ENCODE measurements around the gene PDZD7. TPM values are rescaled to one million over a fixed set of nuclear protein-coding genes. Genes with fewer than 3 reads are reported as not detected.

PDZD7 gene
- polyA plus RNA-seq, 1 of the 3 experiments (the other 2 are of a cell fraction), result 1.9 TPM

GRCh38 chr10:100972904-100973535 is 57.9 kb downstream of the PDZD7 start:
- Histone ChIP-seq H3F3A (replicated peaks; ENCODE audit: insufficient read depth) (peaks cover 3% of the 10 kb centered on the region), H3K4me3 (ENCODE audit: low read depth in 2 of 2, low read length in 1 of 2) (no peak overlapping the region), H2AFZ (ENCODE audit: low read depth) (no peak overlapping the region), H3K27me3 (ENCODE audit: insufficient read depth) (no peaks in the 10 kb centered on the region), H3K9ac (no peak overlapping the region), H3K9me3 (no peaks in the 10 kb centered on the region), H3K27ac (ENCODE audit: low read depth in 2 of 2, low read length in 1 of 2) (no peak overlapping the region), H3K79me2 (ENCODE audit: insufficient read depth) (no peaks in the 10 kb centered on the region), H3K4me1 (ENCODE audit: control insufficient read depth in 1 of 2, insufficient read depth in 2 of 2, low read depth in 1 of 2, low read length in 1 of 2) (peaks cover 4 to 19% of the 10 kb centered on the region in 2 experiments; a peak in 2 of 4 replicates), H3K9me2 (no peaks in the 10 kb centered on the region), H3K36me3 (replicated peaks in 1 of 2; ENCODE audit: control insufficient read depth in 1 of 2, insufficient read depth in 2 of 2, low read length in 1 of 2) (no peaks in the 10 kb centered on the region), H3K4me2 (no peak overlapping the region), H4K20me1 (ENCODE audit: insufficient read depth) (no peaks in the 10 kb centered on the region)
- no peak for TF ChIP-seq JUND (IDR thresholded peaks at IDR 0.05)
- POLR2A ChIA-PET, result no interaction called here
- 94% methylated on average over 5 of the region's 6 CpGs for WGBS (ENCODE audit: low lambda C conversion rate)
- CTCF ChIA-PET, result interaction anchor here (0.6 to 1.4 kb wide), 4 partner anchors 24 to 49 kb away, joined by 3 to 4 read pairs (median 3); no protein-coding TSS in a partner anchor
- DNase-seq, result no peak

- Histone ChIP-seq H3K4me3 (ENCODE audit: low read depth in 2 of 2, low read length in 1 of 2) (no peak overlapping the region), H3K79me2 (ENCODE audit: insufficient read depth) (no peaks in the 10 kb centered on the region), H3F3A (replicated peaks; ENCODE audit: insufficient read depth) (peaks cover 3% of the 10 kb centered on the region), H3K9ac (no peak overlapping the region), H3K4me2 (no peak overlapping the region), H3K36me3 (replicated peaks in 1 of 2; ENCODE audit: control insufficient read depth in 1 of 2, insufficient read depth in 2 of 2, low read length in 1 of 2) (no peaks in the 10 kb centered on the region), H3K9me2 (no peaks in the 10 kb centered on the region), H3K4me1 (ENCODE audit: control insufficient read depth in 1 of 2, insufficient read depth in 2 of 2, low read depth in 1 of 2, low read length in 1 of 2) (peaks cover 4 to 19% of the 10 kb centered on the region in 2 experiments; a peak in 2 of 4 replicates), H4K20me1 (ENCODE audit: insufficient read depth) (no peaks in the 10 kb centered on the region), H3K27ac (ENCODE audit: low read depth in 2 of 2, low read length in 1 of 2) (no peak overlapping the region), H2AFZ (ENCODE audit: low read depth) (no peak overlapping the region), H3K9me3 (no peaks in the 10 kb centered on the region), H3K27me3 (ENCODE audit: insufficient read depth) (no peaks in the 10 kb centered on the region)
- POLR2A ChIA-PET, result interaction anchor here (0.9 kb wide), 1 partner anchor 9 kb away, joined by 3 read pairs; no protein-coding TSS in a partner anchor
- no peak for DNase-seq
- TF ChIP-seq RXRA (IDR thresholded peaks at IDR 0.05; ENCODE audit: borderline replicate concordance, low read depth) (no peak), CHD2 (IDR thresholded peaks at IDR 0.05; ENCODE audit: low read length, partially characterized antibody) (no peak), NRF1 (IDR thresholded peaks at IDR 0.05; ENCODE audit: low read depth, low read length) (no peak), EZH2phosphoT487 (IDR thresholded peaks at IDR 0.05; ENCODE audit: borderline replicate concordance, low read depth) (no peak), GATA2 (CRISPR knock-in tag; IDR thresholded peaks at IDR 0.05) (no peak), FOXJ3 (CRISPR knock-in tag; IDR thresholded peaks at IDR 0.05) (no peak), TEAD4 (IDR thresholded peaks at IDR 0.05; ENCODE audit: borderline replicate concordance, insufficient read depth) (no peak), TAF1 (IDR thresholded peaks at IDR 0.05; ENCODE audit: borderline replicate concordance, low read depth, low read length) (no peak), PBX3 (IDR thresholded peaks at IDR 0.05) (no peak), MXI1 (IDR thresholded peaks at IDR 0.05; ENCODE audit: low read depth, low read length) (no peak), GABPA (IDR thresholded peaks at IDR 0.05; ENCODE audit: low read depth) (no peak), YY1 (IDR thresholded peaks at IDR 0.05; ENCODE audit: low read depth) (no peak)
- CTCF ChIA-PET, result interaction anchor here (0.6 to 1.4 kb wide), 4 partner anchors 24 to 49 kb away, joined by 3 to 4 read pairs (median 3); no protein-coding TSS in a partner anchor
- 76% methylated on average over 12 of the region's 13 CpGs for WGBS (ENCODE audit: low lambda C conversion rate)
Observed at GRCh38 chr10:100972115-100972903, 58.6 kb downstream of the PDZD7 start.
